ENCODE results near the gene ADGRD2.

The ADGRD2 gene

DNA sequence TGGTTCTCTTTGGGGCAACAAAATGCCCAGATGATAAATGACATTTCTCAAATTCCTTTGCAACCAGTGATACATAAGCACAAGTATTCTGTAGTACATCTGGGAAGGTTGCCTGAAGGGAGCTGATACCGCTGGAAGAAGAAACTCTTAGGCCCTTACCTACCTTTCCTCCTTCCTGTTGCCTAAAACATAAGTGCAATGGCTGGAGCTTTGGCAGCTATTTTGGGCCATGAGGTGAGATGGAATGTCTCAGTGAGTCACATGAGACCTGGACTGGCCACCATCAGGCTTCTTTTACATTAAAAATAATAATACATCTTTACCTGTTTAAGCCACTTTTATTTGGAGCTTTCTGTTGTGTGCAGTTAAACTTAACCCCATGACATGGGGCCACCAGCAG is 11.2 kb upstream of the ADGRD2 start:
- DNase-seq: no peak

- no peak for DNase-seq
These were observed 10.5 kb upstream of the ADGRD2 start for GRCh38 chr9:124439686-124440243.

DNA sequence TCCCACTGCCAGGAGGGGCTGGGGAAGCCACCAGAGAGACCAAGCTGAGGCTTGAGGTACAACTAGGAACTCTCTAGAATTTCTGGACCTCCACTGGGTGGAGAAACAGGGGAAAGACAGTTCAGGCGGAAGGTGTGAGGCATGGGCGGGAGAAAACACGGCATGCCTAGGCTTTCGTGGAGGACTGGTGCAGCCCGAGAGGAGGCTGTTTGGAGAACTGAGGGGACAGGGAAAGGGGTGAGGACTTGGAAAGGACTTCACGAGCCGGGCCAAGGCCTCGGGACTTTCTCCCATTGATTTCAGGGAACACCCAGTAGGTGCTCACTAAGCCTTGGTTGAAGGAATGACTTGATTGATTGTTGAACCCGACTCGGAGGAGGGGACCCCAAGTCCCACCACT is 9.5 kb upstream of the ADGRD2 start:
- DNase-seq: no peak

DNA sequence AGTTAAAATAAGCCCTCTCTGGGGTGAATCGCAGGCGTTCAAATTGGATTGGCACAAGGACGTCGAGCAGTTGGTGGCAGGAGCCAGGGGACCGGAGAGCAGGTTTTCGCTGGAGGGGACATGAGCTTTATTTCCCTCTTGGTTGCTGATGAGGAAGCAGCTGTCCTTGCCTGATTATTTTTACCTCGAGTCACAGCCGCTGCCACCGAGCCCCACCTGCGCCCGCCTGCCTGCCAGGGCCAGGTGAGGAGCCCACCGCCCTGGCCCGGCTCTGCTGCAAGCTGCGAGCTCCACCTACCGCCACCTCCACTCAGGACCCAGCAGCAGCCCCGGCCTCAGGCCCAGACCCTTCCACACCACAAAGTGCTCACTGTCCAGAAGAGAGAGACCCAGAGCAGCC is 9.0 kb upstream of the ADGRD2 start:
- DNase-seq: no peak

GRCh38 chr9:124442379-124442778 is 7.9 kb upstream of the ADGRD2 start:
- no peak for DNase-seq

GRCh38 chr9:124442826-124443225 is 7.4 kb upstream of the ADGRD2 start:
- no peak for DNase-seq

DNA sequence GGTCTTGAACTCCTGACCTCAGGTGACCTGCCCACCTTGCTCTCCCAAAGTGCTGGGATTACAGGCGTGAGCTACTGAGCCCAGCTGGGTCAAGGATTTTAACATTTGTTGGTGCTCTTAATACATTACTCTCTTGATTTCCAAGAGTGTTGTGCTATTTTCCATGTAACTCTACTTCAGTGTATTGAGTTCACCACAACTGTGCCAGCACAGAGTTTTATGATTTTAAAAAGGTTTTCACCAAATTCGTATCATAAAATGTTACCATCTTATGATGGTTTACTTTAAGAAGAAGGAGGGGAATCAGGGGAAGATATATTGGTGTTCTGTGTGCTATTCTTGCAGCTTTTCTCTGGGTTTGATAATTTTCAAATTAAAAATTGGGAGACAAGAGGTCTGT is 6.6 kb upstream of the ADGRD2 start:
- no peak for DNase-seq

GRCh38 chr9:124444166-124444565 is 6.1 kb upstream of the ADGRD2 start:
- no peak for DNase-seq

- DNase-seq: no peak
These were observed 3.0 kb upstream of the ADGRD2 start for GRCh38 chr9:124447297-124447661.

DNA sequence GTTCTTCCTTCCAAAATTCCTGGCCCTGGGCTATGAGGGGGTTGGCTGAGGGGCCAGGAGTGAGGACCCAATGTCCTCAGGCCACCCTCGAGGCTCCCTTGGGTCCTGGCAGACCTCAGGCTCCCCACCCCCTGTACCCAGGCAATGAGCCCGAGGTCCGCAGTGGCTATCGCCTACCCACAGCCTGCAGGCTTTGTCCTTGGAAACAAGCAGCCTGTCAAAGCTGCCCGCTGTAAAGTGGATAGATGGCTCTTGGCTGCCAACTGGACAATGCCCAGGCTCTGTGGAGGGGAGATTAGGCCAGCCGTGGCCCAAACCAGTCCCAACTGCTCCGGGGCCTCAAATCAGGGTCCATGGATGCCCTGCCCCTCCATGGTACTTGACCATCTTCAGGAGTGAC is 2.2 kb upstream of the ADGRD2 start:
- DNase-seq: no peak

- no peak for DNase-seq
These were observed 685 bp upstream of the ADGRD2 start for GRCh38 chr9:124449381-124450151.

- no peak for DNase-seq
These were observed 845 bp downstream of the ADGRD2 start for GRCh38 chr9:124450931-124451661.

DNA sequence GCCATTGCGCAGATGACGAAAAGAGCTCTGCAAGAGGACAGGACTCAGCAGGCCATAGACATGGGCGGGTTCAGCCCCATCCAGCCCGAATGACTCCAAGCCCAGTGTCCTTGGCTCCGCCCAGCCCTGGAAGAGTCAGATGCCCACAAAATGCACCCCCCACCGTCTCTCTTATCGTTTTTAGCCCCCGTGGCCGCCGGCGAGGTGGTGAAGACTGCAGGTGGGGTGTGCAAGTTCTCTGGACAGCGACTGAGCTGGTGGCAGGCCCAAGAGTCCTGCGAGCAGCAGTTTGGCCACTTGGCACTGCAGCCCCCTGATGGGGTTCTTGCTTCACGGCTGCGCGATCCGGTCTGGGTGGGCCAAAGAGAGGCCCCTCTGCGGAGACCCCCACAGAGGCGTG is 2.1 kb downstream of the ADGRD2 start:
- DNase-seq: no peak

DNA sequence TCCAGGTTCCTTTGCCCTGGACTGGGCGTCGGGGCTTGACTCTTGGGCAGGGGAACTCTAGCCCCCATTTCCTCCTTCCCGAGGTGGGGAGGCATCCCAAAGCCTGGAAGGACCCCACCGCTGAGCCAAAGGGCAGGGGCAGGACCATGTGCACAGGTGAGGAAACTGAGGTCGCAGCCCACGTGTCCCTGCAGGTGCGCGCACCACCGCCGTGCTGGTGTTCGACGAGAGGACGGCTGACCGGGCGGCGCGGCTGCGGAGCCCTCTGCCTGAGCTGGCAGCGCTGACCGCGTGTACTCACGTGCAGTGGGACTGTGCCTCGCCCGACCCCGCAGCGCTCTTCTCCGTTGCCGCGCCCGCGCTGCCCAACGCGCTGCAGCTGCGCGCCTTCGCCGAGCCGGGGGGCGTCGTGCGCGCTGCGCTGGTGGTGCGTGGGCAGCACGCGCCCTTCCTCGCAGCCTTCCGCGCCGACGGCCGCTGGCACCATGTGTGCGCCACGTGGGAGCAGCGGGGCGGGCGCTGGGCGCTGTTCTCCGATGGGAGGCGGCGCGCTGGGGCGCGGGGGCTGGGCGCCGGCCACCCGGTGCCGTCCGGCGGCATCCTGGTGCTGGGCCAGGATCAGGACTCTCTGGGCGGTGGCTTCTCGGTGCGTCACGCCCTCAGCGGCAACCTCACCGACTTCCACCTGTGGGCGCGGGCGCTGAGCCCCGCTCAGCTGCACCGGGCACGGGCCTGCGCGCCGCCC is 2.8 kb downstream of the ADGRD2 start:
- DNase-seq: no peak

DNA sequence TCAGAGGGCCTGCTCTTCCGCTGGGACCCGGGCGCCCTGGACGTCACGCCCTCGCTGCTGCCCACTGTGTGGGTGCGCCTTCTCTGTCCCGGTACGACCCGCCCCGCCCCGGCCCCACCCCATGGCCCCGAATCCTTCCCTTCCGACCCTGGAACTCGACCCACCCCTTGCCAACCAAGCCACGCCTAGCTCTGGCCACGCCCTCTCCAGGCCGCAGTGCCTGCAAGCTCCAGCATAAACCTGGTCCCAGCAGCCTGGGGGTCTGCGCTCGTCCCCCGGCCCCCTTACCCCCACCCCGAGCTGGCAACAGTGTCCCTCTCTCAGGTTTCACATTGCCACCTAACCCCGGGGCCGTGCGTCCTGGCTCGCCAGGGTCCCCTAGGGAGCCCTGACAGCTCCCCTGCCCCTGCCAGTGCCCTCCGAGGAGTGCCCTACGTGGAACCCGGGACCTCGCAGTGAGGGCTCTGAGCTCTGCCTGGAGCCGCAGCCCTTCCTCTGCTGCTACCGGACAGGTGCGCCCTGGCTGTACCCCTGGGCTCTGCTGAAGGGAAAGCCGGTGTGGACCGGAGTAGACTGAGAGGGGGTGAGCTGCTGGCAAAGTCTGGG is 3.4 kb downstream of the ADGRD2 start:
- DNase-seq: no peak

DNA sequence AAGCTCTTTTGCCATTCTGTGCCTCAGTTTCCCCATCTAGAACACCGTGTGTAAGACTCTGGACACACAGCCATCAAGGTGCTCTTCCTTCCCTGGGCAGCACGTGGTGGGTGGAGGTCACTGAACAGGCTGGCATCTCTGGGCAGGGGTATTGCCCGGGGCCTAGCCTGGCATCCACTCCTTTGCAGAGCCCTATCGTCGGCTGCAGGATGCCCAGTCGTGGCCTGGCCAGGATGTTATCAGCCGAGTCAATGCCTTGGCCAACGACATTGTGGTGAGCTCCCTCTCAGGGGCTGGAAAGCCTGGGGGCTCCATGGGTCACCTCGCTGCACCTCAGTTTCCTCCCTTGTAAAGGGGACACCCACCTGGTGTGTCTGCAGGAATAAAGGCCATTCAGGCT is 4.0 kb downstream of the ADGRD2 start:
- no peak for DNase-seq

GRCh38 chr9:124454791-124455443 is 4.7 kb downstream of the ADGRD2 start:
- no peak for DNase-seq

DNA sequence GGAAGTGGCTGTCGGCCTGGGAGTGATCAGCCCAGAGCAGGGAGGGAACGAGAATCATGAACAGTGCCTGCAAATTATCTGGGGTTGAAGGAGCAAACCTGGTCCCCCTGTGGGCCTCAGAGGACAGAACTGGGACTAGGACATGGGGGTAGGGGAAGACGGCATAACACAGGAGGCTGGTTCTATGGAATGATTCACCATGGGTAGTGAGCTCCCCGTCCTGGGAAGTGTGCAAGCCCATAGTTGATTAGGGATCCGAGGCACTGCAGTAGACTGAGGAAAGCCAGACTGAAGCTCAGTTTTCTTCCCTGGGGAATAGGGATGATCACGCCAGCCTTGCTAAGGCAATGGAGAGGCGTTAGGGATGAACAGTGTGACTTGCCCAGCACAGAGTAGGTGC is 5.6 kb downstream of the ADGRD2 start:
- DNase-seq: no peak

- DNase-seq: no peak
These were observed 6.3 kb downstream of the ADGRD2 start for GRCh38 chr9:124456341-124457078.

DNA sequence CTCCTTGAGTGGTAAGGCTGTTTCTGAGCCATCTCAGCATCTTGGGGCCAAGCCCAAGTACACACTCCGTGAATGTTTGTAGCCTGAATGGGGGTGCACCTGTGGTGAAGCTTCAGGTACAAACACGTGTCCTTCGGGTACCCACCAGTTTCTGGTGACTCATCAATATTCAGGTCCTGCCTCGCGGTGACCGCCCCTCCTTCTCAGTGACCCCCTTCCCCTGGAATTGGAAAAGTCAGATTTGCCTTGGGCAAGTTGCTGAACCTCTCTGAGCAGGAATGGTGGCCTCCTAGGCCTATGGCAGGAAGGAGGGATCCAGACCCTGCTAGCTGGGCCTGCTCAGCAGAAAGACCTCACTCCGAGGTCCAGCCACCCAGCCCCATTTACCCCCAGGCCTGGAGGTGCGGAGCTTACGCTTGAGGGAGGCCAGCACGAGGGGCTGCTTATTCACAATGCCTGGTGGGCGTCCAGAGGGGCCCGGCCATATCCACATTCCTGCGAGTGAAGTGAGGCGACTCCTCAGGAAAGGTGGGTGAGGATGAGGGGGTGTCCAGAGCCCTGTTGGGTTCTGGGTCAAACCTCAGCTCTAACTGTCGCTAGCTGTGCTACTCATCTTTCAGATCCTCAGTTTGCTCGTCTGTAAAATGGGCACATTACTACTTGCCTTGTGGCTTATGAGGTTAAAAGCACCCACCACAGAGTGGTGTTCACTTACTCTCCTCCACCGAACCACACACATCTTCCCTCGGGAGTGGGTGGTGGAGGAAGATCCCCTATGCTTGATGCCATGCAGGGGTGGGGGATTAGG is 7.0 kb downstream of the ADGRD2 start:
- DNase-seq: no peak

DNA sequence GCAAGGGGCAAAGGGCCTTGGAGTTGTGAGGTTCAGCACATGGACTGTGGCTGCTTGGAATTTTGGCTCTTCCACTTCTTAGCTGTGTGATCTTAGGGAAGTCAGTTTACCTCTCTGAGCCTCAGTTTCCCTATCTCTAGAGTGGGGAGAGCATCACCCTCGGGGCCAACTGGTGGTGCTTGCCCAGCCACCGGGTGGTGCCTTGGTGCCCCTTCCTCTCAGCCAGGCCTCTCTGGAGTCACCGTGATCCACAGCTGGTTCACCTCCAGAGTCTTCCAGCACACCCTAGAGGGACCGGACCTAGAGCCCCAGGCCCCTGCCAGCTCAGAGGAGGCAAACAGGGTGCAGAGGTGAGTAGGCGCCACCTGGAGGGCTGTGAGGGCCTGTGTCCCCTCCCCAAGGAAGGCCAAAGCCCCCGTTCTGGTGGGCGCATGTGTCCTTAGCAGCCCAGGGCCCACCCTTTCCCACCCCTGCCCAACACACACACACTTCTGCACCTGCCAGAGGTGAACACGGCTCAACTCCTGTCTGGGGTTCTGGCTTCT is 7.7 kb downstream of the ADGRD2 start:
- DNase-seq: no peak
